Renal cortex interstitium (tissue), 11 donors: ENCODE measurements around the gene ADAMTS18. TPM values are rescaled to one million over a fixed set of nuclear protein-coding genes. Genes with fewer than 3 reads are reported as not detected.
"Not testable (repeated sequence)": the region's sequence is repeated elsewhere in the genome, so short reads cannot be mapped to it uniquely, and the experiment has no call there.

Experiments used
- DNase-seq, 11 donors: peaks; one replicate each; pipeline ENCODE4 v3.0.0-alpha.2; 2013; ENCODE audit warnings: low read depth in 9 of 11, low spot score in 4 of 11; ENCODE audit errors: extremely low read depth in 1 of 11
- polyA plus RNA-seq, 3 donors: library from polyadenylated mRNA; unstranded; fragments of 120-200 nt; gene quantifications; one replicate each; pipeline ENCODE4 v1.2.1, GENCODE V29; 2013; ENCODE audit not compliant: insufficient read length in 3 of 3

The ADAMTS18 gene
- polyA plus RNA-seq, 3 donors: 3.8 to 6.1 (median 5.6) TPM

DNA sequence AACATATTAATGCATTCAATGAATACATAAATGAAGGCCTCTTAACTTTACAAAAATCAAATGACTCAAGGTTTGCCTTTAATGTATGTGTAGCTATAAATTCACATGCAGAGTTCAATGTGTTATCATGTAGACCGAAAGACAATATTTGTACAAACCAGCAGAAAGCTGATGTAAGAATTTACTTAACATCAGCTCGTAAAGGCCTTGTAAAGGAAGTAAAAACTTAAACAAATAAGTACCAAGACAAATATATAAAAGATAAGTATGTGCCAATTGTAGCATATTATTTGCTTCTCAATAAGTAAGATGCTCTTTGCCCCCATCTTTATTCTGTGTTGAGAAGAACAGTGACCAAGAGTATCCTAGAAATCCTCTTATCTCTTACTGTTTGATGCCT, 130.0 kb downstream of the ADAMTS18 start:
- no peak for DNase-seq

DNA sequence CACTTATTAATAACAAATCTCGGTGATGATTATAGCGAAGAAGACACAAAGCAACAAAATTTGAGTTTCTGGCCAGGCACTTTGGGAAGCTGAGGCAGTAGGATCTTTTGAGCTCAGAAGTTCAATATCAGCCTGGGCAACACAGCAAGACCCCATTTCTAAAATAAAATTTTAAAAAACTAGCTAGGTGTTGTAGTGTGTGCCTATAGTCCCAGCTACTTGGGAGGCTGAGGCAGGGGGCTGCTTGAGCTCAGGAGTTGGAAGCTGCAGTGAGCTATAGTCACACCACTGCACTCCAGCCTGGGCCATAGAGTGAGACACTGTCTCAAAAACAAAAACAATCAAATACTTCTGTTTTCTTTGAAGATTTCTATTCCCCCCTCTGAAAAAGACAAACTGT, 130.7 kb downstream of the ADAMTS18 start:
- DNase-seq: no peak

DNA sequence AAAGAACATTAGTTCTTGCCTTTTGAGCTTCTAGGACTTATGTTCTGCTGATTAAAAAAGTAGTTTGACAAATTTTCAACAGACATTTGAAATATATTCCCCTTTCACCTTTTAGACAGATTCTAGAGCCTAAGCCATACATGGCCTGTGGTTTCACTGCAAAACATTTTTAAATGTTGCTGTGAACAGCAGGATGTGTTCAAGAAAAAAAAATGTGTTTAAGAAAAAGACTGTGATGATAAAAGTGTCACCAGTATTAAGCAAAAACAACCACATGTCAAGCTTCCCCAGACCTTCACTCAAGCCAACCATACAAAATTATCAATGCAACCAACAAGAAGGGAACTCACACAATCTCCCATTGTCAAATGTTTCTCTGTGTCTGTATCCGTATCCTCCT, 132.2 kb downstream of the ADAMTS18 start:
- DNase-seq: no peak

DNA sequence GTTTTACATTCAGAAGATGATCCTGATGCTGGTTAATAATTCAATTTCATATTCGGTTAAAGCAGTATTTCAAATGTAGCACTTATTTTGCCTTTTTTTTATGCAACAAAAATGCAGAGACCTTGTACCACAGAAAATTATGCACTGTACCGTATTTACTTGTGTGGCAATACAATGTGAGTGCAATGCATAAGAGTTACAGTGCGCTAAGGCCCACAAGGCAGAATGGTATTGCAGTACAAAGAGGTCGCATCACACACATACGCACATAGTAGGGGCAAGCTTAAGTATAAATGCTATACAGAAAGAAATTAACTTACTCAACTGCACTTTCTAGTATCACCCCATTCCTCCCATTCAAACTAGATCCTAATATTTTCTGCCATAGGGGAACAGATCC, 132.6 kb downstream of the ADAMTS18 start:
- no peak for DNase-seq

DNA sequence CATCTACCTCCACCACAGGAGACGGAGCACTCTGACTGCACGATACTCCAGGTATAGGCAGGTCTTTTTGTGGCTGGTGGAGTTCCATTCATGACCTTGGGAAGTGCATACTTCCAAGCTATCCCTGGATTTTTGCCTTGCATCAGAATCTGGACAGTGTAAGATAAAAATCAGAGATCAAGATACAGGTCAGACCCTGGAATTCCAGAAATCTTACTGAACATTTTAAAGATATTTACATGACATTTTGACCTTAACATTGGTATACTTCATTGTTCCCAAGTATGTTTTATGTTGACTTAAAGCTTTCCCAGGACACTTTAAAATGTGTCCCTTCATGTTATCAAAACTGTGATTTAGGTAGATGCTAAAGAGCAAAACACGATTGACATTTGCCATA, 134.6 kb downstream of the ADAMTS18 start:
- DNase-seq: no peak

DNA sequence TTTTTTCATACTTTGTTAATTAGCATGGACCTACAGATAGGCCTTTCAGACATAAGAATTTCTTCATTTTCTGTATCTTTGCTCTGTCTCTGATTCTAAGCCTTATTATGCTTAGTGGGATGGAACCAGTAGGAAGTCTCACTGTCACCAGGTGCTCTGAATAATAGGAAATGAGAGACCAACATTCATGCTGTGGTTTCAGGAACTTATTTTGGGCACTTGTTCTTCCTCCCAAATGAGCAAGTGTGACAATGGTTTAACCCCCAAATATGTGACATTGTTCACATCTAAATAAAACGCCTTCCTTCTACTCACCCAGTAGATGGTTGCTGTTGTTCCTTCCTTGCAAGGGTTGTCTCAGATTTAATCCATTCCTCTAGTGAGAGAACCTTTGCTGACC, 135.4 kb downstream of the ADAMTS18 start:
- no peak for DNase-seq

DNA sequence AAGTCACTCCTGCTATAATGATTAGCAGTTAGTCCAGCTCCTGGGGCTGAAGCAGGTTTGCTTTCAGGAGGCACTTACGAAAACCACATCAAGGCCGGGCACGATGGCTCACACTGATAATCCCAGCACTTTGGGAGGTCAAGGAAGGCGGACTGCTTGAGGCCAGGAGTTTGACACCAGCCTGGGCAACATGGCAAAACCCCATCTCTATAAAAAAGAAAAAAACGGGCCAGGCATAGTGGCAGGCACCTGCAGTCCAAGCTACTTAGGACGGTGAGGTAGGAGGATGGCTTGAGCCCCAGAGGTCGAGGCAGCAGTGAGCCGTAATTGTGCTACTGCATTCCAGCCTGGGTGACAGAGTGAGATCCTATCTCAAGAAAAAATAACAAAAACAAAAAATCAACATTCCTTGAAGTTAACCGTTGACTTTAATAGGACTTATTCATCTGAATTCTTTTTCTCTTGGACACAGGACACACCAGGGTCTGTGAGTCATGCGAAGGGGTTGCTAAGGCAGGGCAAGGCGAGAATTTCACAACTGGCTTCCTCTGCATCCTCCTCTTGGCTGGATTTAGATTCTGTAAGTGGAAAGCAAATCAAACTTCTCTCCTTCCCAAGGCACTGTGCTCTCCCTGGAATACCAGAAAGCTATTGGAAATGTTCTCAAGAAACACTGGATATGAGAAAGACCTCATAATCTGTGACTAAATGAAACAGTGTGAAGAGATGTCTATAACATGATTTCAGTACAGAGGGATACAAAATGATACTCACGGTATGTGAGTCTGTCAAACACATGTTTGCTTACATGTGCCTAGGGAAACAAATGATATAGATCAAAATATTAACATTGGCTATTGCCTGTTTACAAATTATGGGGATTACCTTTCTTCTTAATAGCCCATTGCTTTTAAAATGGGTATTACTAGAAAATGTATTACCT, 136.1 kb downstream of the ADAMTS18 start:
- DNase-seq: no peak

DNA sequence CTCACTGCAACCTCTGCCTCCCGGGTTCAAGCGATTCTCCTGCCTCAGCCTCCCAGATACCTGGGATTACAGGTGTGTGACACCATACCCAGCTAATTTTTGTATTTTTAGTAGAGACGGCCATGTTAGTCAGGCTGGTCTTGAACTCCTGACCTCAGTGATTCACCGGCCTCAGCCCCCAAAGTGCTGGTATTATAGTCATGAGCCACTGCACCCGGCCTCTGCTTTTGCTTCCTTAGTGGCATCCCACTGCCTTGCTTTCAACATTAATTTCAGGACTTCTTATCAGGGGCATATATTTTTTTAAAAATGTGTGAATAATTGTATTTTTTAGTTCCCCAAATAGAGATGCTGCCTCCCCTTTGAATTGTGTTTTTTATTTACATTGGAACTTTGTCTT, 136.8 kb downstream of the ADAMTS18 start:
- no peak for DNase-seq

DNA sequence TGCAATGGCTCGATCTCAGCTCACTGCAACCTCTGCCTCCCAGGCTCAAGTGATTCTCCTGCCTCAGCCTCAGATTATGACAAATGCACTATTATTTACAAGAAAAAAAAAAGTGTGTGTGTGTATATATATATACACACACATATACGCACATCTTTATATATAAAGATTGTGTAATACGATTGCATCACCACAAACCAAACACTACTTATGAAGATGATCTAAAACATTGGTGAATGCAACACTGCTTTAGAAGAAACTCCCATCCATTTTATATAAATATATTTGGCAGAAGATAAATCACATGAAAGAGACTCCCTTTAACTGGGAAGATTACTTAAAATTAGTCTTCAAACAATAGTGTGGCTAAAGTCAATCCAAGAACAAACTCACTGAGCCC, 138.9 kb downstream of the ADAMTS18 start:
- DNase-seq: no peak

DNA sequence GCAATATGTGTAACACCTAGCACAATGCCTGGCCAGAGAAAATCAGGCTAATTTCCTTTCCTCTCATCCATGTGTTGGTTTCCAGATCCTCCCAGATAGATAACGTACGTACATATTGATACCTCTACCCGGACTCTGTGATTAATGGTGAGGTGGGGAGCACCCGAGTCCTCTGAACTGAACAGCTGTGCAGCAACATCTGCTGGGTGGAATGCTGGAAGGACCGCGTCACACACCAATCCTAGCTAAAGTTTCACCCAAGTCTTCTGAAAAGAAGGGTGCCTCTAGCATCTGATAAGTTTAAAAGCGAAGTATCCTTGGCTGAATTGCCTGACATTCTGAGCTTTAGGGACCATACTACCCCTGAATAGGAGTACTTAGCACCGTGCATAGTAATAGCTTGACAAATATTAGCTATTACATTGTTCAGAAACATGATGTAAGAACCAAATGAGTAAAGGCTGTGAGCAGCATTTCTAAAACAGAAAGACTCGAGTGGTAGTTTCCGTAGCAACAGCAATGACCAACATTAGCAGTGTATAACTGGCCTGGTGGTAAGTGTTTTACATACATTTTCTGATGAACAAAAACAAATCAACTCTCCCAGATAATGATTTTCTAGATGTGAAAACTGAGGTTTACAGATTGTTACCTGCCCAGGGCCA, 144.3 kb downstream of the ADAMTS18 start:
- no peak for DNase-seq

DNA sequence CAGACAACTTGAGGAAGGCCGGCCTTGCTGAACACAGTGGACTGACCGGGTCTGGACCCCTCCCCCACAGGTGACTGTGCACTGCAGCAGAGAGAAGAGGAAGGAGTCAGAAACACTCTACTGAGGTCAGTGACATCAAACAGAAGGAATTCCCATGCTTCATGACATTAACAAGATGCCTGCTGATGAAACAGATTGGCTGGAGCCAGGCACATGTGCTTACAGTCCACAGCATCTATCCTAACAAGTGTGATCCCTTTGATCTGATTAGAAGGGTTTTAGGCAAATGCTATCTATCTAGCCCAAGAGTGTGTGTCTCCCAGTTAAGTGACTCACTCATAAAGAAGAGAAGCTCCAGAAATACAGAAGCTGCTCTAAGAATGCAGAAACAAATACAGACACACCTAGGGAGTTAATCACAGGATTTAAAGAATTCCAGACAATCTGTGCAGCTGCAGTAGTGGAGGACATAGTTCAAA, 145.5 kb downstream of the ADAMTS18 start:
- DNase-seq: no peak

DNA sequence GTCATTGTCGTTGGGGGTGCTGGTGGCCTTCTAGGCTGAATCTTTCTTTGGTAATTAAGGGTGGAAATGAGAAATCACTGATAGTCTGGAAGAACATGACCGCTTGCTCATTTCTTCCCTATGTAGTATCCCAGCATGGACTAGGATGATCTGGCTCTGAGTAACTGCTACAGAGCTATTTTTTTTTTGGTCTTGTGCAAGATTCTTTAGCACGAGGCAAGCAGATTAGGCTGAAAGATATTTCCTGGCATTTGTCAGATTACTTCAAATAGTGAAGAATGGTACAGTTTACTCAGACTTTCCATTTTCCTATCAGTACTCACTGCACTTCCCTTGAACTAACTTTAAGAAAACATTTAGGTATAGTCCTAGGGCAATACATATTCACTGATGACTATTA, 146.6 kb downstream of the ADAMTS18 start:
- no peak for DNase-seq

DNA sequence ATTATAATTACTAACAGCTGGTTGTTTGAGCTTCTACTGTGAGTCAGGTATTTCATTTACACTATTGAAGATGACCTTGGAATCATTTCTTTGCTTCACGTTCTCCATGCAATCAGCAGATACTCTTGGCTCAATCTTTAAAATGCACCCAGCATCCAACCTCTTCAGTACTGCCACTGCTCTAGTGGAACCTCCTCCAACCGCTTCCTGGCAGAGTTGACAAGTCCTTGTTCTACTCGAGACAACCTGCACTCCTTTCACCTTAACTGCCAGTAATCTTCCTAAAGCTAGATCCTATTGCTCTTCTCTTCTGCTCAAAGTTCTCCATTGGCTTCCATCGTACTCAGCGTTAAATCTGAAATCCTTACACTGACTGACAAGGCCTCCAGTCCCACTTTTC, 149.2 kb downstream of the ADAMTS18 start:
- no peak for DNase-seq

DNA sequence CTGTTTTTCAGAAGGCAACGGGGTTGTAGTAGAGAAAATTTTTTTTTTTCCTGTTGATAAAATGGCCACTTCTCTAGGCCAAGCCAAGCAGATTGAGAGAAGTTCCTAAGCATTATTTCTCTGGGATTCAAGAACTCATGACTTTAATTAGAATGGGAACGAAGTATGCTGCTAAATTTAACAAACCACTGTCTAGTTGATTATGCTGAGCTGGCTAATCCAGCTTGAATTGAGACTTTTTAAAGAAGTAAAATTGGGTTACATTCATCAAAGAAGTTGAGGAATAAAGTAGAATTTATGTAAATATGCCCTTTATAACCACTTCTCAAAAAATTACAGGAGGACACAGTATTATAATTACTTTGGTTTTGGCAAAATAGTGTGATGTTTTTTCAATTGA, 152.5 kb downstream of the ADAMTS18 start:
- no peak for DNase-seq

DNA sequence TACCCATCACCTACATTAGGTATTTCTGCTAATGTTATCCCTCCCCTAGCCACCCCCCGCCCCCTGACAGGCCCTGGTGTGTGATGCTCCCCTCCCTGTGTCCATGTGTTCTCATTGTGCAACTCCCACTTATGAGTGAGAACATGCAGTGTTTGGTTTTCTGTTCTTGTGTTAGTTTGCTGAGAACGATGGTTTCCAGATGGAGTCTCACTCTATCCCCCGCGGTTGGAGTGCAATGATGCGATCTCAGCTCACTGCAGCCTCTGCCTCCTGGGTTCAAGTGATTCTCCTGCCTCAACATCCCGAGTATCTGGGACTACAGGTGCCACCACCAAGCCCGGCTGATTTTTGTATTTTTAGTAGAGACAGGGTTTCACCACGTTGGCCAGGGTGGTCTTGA, 155.5 kb downstream of the ADAMTS18 start:
- DNase-seq: not testable (repeated sequence)

DNA sequence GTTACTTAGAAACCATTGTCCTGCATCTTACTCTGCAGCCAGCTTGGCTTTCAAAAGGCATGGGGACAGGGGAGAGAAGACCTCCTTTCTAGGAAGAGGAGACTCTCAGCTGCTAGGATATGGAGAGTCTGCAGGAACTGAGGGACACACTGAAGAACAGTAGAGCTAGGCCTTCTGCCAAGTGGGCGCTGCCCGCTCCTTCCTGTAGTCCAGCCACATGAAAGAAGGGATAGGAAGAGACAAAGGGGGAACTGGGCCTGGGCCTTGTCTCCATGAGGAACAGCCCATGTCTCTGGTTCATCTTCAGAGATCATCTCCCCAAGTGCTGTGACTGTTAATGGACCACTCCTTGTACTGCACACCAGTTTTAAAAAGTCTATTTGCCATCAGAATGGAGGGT, 157.3 kb downstream of the ADAMTS18 start:
- DNase-seq: no peak

DNA sequence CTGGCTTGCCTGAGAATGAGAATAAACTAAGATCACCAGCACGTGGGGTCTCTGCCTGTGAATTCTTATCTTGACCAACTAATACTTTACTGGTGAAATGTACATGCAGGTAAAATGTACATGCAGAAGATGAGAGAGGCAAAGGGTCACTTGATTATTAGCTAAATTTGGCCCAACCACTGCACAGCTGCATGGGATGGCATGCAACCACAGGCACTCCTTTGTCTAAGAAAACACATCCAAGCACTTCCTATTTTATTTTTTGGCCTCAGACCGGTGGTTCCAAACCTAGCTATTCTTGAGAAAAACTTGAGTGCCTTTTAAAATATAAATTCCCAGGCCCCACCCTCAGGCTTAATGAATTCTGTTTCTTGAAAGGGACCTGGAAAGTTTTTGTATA, 157.7 kb downstream of the ADAMTS18 start:
- DNase-seq: no peak

DNA sequence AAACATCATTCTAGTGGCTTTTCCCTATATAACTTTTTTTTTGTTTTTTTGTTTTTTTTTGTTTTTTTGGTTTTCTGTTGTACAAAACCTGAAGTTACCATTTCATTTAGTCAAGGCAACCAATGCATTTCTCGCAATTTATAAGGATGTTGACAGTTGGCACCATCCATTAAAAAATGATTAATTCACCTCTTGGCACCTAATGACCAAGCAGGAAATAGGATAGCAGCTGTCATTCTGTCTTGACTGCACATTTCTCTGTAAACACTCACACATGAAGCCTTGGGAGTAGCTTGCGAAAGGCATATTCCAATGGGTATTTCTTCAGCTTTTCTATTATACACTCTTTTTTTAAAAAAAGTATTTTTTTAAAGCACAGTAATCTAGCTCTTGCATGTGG, 158.2 kb downstream of the ADAMTS18 start:
- no peak for DNase-seq

DNA sequence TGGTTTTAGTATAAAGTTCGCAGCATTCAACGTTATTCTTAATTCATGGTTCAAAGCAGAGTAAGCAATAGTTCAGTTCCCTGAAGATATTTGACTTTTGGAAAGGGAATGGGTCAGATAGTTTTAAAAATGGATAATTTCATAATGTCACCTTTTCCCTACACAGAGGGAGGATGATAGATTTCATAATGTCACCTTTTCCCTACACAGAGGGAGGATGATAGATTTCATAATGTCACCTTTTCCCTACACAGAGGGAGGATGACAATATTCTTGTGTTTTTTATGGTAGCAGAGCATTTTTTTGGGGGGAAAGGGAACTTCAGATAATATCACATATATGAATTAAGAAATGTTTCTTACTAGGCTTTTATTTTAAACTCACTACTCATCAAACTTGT, 159.5 kb downstream of the ADAMTS18 start:
- DNase-seq: not testable (repeated sequence)

DNA sequence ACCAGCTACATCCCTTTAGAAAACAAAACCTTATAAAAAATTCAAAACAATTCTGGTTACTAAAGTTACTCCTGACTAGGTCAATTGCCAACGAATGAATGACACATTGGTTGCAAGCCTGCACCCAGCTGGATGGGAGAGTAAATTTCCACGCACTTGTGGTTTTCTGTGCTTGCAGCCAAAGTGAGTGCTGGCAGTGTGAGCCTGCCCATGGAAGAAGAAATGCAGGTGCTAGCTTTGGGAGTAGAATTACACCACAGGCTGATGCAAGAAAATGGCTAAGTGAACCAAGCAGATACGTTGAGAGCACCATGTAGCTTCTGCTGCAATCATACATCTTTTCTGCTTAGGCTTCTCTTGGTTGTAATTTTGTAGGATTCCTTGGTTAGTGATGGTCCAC, 161.0 kb downstream of the ADAMTS18 start:
- no peak for DNase-seq
